Endometrial microvascular endothelial cells (primary cell): ENCODE measurements around the gene BEND4. TPM values are rescaled to one million over a fixed set of nuclear protein-coding genes. Genes with fewer than 3 reads are reported as not detected.
"Not testable (repeated sequence)": the region's sequence is repeated elsewhere in the genome, so short reads cannot be mapped to it uniquely, and the experiment has no call there.

ENCODE experiments used
- in situ Hi-C: cut with HindIII; loops from 2 replicates; pipeline ENCODE4 v1.10.0; 2017; ENCODE audit warnings: low sequenced_read_pairs, low pct_unique_long_range_greater_than_20kb; ENCODE audit errors: inconsistent ontology term
- total RNA-seq: library from RNA; depleted of rRNA; stranded (reverse); fragments of >200 nt; gene quantifications from one replicate; pipeline ENCODE4 v1.2.3, GENCODE V29; 2015; ENCODE audit errors: inconsistent ontology term

The BEND4 gene
- 0.28 TPM for total RNA-seq

- in situ Hi-C loops, result no loop called here
These were observed at the start of gene BEND4 for GRCh38 chr4:42152507-42153504. BEND4 (minus strand) TSS chr4:42152655; CDS start chr4:42152143, 512 bp downstream.

GRCh38 chr4:42197341-42197740 lies 44.9 kb upstream of the BEND4 start:
- in situ Hi-C loops, result no loop called here

- in situ Hi-C loops, result no loop called here
These were observed 20.5 kb upstream of the BEND4 start for GRCh38 chr4:42172921-42173320.

- in situ Hi-C loops, result no loop called here
These were observed 19.8 kb upstream of the BEND4 start for GRCh38 chr4:42172128-42172790.

GRCh38 chr4:42167709-42168108 lies 15.3 kb upstream of the BEND4 start:
- in situ Hi-C loops, result no loop called here

- in situ Hi-C loops, result not testable (repeated sequence)
These were observed 13.7 kb upstream of the BEND4 start for GRCh38 chr4:42166186-42166585.

GRCh38 chr4:42159271-42160001 lies 7.0 kb upstream of the BEND4 start:
- in situ Hi-C loops, result no loop called here

- in situ Hi-C loops, result no loop called here
These were observed 618 bp downstream of the BEND4 start for GRCh38 chr4:42151568-42152506.

- in situ Hi-C loops, result no loop called here
These were observed 1.5 kb downstream of the BEND4 start for GRCh38 chr4:42150653-42151567.

- in situ Hi-C loops, result no loop called here
These were observed 3.5 kb downstream of the BEND4 start for GRCh38 chr4:42149004-42149403.

GRCh38 chr4:42148425-42148824 lies 4.0 kb downstream of the BEND4 start:
- in situ Hi-C loops, result no loop called here

- in situ Hi-C loops, result no loop called here
These were observed 8.4 kb downstream of the BEND4 start for GRCh38 chr4:42144028-42144427.

GRCh38 chr4:42142591-42142990 lies 9.9 kb downstream of the BEND4 start:
- in situ Hi-C loops, result no loop called here

GRCh38 chr4:42136371-42136770 lies 16.1 kb downstream of the BEND4 start:
- in situ Hi-C loops, result no loop called here

- in situ Hi-C loops, result no loop called here
These were observed 19.4 kb downstream of the BEND4 start for GRCh38 chr4:42133006-42133405.

- in situ Hi-C loops, result no loop called here
These were observed 20.4 kb downstream of the BEND4 start for GRCh38 chr4:42132099-42132498.

GRCh38 chr4:42123071-42123644 lies 29.3 kb downstream of the BEND4 start:
- in situ Hi-C loops, result no loop called here
